Esophagus squamous epithelium (tissue), 5 donors: ENCODE measurements around the gene LSM3. TPM values are rescaled to one million over a fixed set of nuclear protein-coding genes. Genes with fewer than 3 reads are reported as not detected.

Experiments used
- DNase-seq: peaks from one replicate; lab custom pipeline; 2025; lab: John Stamatoyannopoulos, UW
- H3K27ac ChIP-seq, 4 donors: fragments of 200-600 bp; sonication (generic); one replicate each; pipeline ENCODE4 v1.5.1; 2016 to 2019; ENCODE audit warnings: mild to moderate bottlenecking in 1 of 4
- H3K27me3 ChIP-seq, 4 donors: fragments of 200-600 bp; sonication (generic); 1 replicate in 3 of 4; 2 replicates in 1 of 4; pipeline versions ENCODE4 v1.5.1 to v1.6.0; 2017 to 2021; ENCODE audit warnings: antibody characterized with exemption in 1 of 4
- H3K36me3 ChIP-seq, 3 donors: fragments of 200-600 bp; sonication (generic); one replicate each; pipeline ENCODE4 v1.5.1; 2016 to 2019
- H3K4me1 ChIP-seq, 3 donors: fragments of 200-600 bp; sonication (generic); one replicate each; pipeline ENCODE4 v1.5.1; 2017 to 2019
- H3K4me3 ChIP-seq, 4 donors: fragments of 200-600 bp; sonication (generic); 1 replicate in 3 of 4; 2 replicates in 1 of 4; pipeline ENCODE4 v1.5.1; 2016 to 2019; ENCODE audit warnings: mild to moderate bottlenecking in 2 of 4, moderate library complexity in 1 of 4
- H3K9me3 ChIP-seq, 3 donors: fragments of 200-600 bp; sonication (generic); one replicate each; pipeline ENCODE4 v1.5.1; 2016 to 2019
- CTCF ChIP-seq, 6 experiments: fragments of 450-650 bp in 4 of 6; fragments of 200-600 bp in 2 of 6; sonication (generic) in 2 of 6; IDR thresholded peaks; one replicate each; pipeline ENCODE4 v1.5.1; 2016 to 2019; ENCODE audit warnings: antibody characterized with exemption in 6 of 6, mild to moderate bottlenecking in 4 of 6, moderate library complexity in 4 of 6
- POLR2A ChIP-seq, 4 donors: fragments of 450-650 bp; IDR thresholded peaks; one replicate each; pipeline ENCODE4 v1.6.1; 2017; ENCODE audit warnings: antibody characterized with exemption in 4 of 4, mild to moderate bottlenecking in 4 of 4, moderate library complexity in 3 of 4
- WGBS, 2 donors: methylation state at CpG; one replicate each; pipeline ENCODE4 v1.1.5; 2018; 5-methylcytosine and 5-hydroxymethylcytosine counted together
- intact Hi-C: fragments of 100-400 bp; cut with DNase I; formaldehyde crosslinking; loops from one replicate; pipeline ENCODE4 v1.15.0; 2022
- total RNA-seq, 4 donors: library from RNA; depleted of rRNA; stranded (reverse); fragments of >200 nt; gene quantifications; one replicate each; pipeline ENCODE4 v1.1.0, GENCODE V29; 2016
- donor health status: DM: yes; HTN: yes; CAD: no.

Gene LSM3
- total RNA-seq, 4 donors from 2014 or later = 6.3 to 21.5 (median 13.7) TPM

- intact Hi-C loops = loop anchor here (10.0 kb wide), 1 partner anchor 48 kb away; no protein-coding TSS in a partner anchor
- TF ChIP-seq CTCF (IDR thresholded peaks at IDR 0.05) = no peak
- TF ChIP-seq POLR2A (IDR thresholded peaks at IDR 0.05) = no peak
- H3K27ac ChIP-seq = no peak overlapping the region
These were observed 28.0 kb downstream of the LSM3 start for GRCh38 chr3:14206548-14207177.

GRCh38 chr3:14208168-14208567 lies 29.6 kb downstream of the LSM3 start:
- 87 to 91% methylated on average over 4 of the region's 4 CpGs for WGBS, 2 donors
- Histone ChIP-seq H3K36me3 (no peaks in the 10 kb centered on the region), H3K4me1 (peaks cover 5 to 32% (median 19%) of the 10 kb centered on the region in 3 donors), H3K27me3 (no peaks in the 10 kb centered on the region), H3K4me3 (no peak overlapping the region), H3K27ac (no peak overlapping the region), H3K9me3 (no peaks in the 10 kb centered on the region)
- intact Hi-C loops = loop anchor here (10.0 kb wide), 1 partner anchor 47 kb away; no protein-coding TSS in a partner anchor
- no peak for TF ChIP-seq POLR2A (IDR thresholded peaks at IDR 0.05)
- no peak for TF ChIP-seq CTCF (IDR thresholded peaks at IDR 0.05)
- DNase-seq = no peak

More at GRCh38 chr3:14206548-14207177, 28.0 kb downstream of the LSM3 start:
- Histone ChIP-seq H3K9me3 (no peaks in the 10 kb centered on the region), H3K4me3 (no peak overlapping the region), H3K27me3 (no peaks in the 10 kb centered on the region), H3K4me1 (peaks cover 9 to 47% (median 30%) of the 10 kb centered on the region in 3 donors), H3K36me3 (no peaks in the 10 kb centered on the region)
- DNase-seq = no peak
- 95 to 99% methylated on average over 6 of the region's 6 CpGs for WGBS, 2 donors

DNA sequence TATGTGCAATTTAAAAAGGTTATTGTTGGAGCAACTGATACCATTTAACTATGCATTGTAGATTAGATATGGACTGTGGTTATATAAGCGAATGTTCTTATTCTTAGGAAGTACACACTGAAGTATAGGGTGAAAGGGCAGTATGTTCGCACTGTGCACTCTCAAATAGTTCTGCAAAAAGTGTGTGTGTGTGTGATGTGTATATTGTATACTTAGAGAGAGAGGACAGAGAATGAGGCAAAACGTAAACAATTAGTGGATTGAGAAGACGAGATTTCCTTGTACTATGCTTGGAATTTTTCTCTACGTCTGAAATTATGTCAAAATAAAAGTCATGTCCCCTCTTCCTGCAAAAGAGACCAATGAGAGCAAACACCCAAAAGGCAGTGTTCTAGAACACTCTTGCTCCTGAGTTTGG lies 30.4 kb downstream of the LSM3 start:
- WGBS, 2 donors = 54 to 71% methylated on average over 5 of the region's 5 CpGs
- no peak for TF ChIP-seq POLR2A (IDR thresholded peaks at IDR 0.05)
- TF ChIP-seq CTCF (IDR thresholded peaks at IDR 0.05) = no peak
- H3K4me3 ChIP-seq = no peak overlapping the region
- no peaks in the 10 kb centered on the region for H3K9me3 ChIP-seq
- peaks cover under 1 to 24% (median 15%) of the 10 kb centered on the region in 3 donors for H3K4me1 ChIP-seq
- DNase-seq = no peak
- intact Hi-C loops = loop anchor here (10.0 kb wide), 1 partner anchor 46 kb away; no protein-coding TSS in a partner anchor
- H3K27ac ChIP-seq = no peak overlapping the region
- H3K36me3 ChIP-seq = no peaks in the 10 kb centered on the region
- H3K27me3 ChIP-seq = no peaks in the 10 kb centered on the region

GRCh38 chr3:14209581-14210289 lies 31.1 kb downstream of the LSM3 start:
- no peaks in the 10 kb centered on the region for H3K9me3 ChIP-seq
- H3K4me3 ChIP-seq = no peak overlapping the region
- H3K36me3 ChIP-seq = no peaks in the 10 kb centered on the region
- WGBS, 2 donors = 75 to 78% methylated on average over 12 to 14 of the region's 14 CpGs
- H3K27ac ChIP-seq = peak overlapping the region in 1 of 4 donors; percentile 29
- no peaks in the 10 kb centered on the region for H3K27me3 ChIP-seq
- TF ChIP-seq POLR2A (IDR thresholded peaks at IDR 0.05) (no peak), CTCF (IDR thresholded peaks at IDR 0.05) (no peak)
- H3K4me1 ChIP-seq = peaks cover 0 to 18% (median 10%) of the 10 kb centered on the region in 3 donors
- intact Hi-C loops = loop anchor here (10.0 kb wide), 1 partner anchor 45 kb away; no protein-coding TSS in a partner anchor
- no peak for DNase-seq

- no peak overlapping the region for H3K4me3 ChIP-seq
- H3K36me3 ChIP-seq = no peaks in the 10 kb centered on the region
- TF ChIP-seq POLR2A (IDR thresholded peaks at IDR 0.05) (no peak), CTCF (IDR thresholded peaks at IDR 0.05) (no peak)
- H3K27me3 ChIP-seq = no peaks in the 10 kb centered on the region
- intact Hi-C loops = no loop called here
- 75 to 92% methylated on average over 3 of the region's 3 CpGs for WGBS, 2 donors
- DNase-seq = no peak
- peaks cover 0 to 13% (median 10%) of the 10 kb centered on the region in 3 donors for H3K4me1 ChIP-seq
- peak overlapping the region in 1 of 4 donors; percentile 29 for H3K27ac ChIP-seq
- H3K9me3 ChIP-seq = no peaks in the 10 kb centered on the region
These were observed 31.7 kb downstream of the LSM3 start for GRCh38 chr3:14210290-14210688.
